Ecto neural progenitor cell (in vitro differentiated cells): ENCODE results near the gene SEMA5B.

Source experiments
- DNase-seq: peaks from one replicate; pipeline ENCODE4 v3.0.0-alpha.2; 2018; ENCODE audit warnings: low spot score

Gene SEMA5B

GRCh38 chr3:122925756-122926155, 101.8 kb downstream of the SEMA5B start:
- DNase-seq, result no peak

- no peak for DNase-seq
These were observed 103.5 kb downstream of the SEMA5B start for GRCh38 chr3:122924056-122924455.

- DNase-seq, result no peak
These were observed 104.0 kb downstream of the SEMA5B start for GRCh38 chr3:122923611-122924010.

GRCh38 chr3:122921791-122922651, 105.5 kb downstream of the SEMA5B start:
- peak; percentile 69 for DNase-seq

- no peak for DNase-seq
These were observed 106.6 kb downstream of the SEMA5B start for GRCh38 chr3:122920986-122921385.

- no peak for DNase-seq
These were observed 108.3 kb downstream of the SEMA5B start for GRCh38 chr3:122919291-122919610.

GRCh38 chr3:122918576-122919290, 108.8 kb downstream of the SEMA5B start:
- no peak for DNase-seq

- DNase-seq, result no peak
These were observed 110.2 kb downstream of the SEMA5B start for GRCh38 chr3:122917412-122917811.

- DNase-seq, result no peak
These were observed 111.0 kb downstream of the SEMA5B start for GRCh38 chr3:122916580-122916979.

GRCh38 chr3:122916084-122916483, 111.5 kb downstream of the SEMA5B start:
- no peak for DNase-seq

GRCh38 chr3:122915300-122916055, 112.1 kb downstream of the SEMA5B start:
- no peak for DNase-seq

GRCh38 chr3:122913539-122914100, 113.9 kb downstream of the SEMA5B start:
- no peak for DNase-seq

GRCh38 chr3:122912772-122913538, 114.6 kb downstream of the SEMA5B start:
- DNase-seq, result no peak

GRCh38 chr3:122911901-122912300, 115.7 kb downstream of the SEMA5B start:
- DNase-seq, result no peak

- no peak for DNase-seq
These were observed 119.3 kb downstream of the SEMA5B start for GRCh38 chr3:122908251-122908650.

- DNase-seq, result peak; percentile 27
These were observed 120.1 kb downstream of the SEMA5B start for GRCh38 chr3:122907471-122907870.

- no peak for DNase-seq
These were observed 124.4 kb downstream of the SEMA5B start for GRCh38 chr3:122903171-122903570.

GRCh38 chr3:122902326-122902725, 125.2 kb downstream of the SEMA5B start:
- no peak for DNase-seq

GRCh38 chr3:122898298-122898697, 129.3 kb downstream of the SEMA5B start:
- DNase-seq, result no peak

GRCh38 chr3:122893754-122894668, 133.6 kb downstream of the SEMA5B start:
- DNase-seq, result no peak

GRCh38 chr3:122893282-122893681, 134.3 kb downstream of the SEMA5B start:
- no peak for DNase-seq
